BJ (cell line): ENCODE measurements around the gene SLC16A6. TPM values are rescaled to one million over a fixed set of nuclear protein-coding genes. Genes with fewer than 3 reads are reported as not detected.
A peak's percentile ranks its signal among the peaks of the same experiment; 100 is the strongest.
"Not testable (repeated sequence)": the region's sequence is repeated elsewhere in the genome, so short reads cannot be mapped to it uniquely, and the experiment has no call there.

ENCODE experiments used
- CTCF ChIA-PET: fragments of 350-600 bp; formaldehyde crosslinking; extraction: SDS; loops from one replicate; lab custom pipeline; 2021; ENCODE audit warnings: antibody characterized with exemption, inconsistent platforms; lab: Yijun Ruan, JAX
- POLR2A ChIA-PET: fragments of 300-600 bp; sonication (Branson Sonifier 250); formaldehyde crosslinking; extraction: SDS; loops from one replicate; lab custom pipeline; 2021; ENCODE audit warnings: antibody characterized with exemption; lab: Charles Lee
- DNase-seq: peaks from one replicate; pipeline ENCODE4 v3.0.0-alpha.2; 2011; ENCODE audit warnings: low read depth
- H3K27me3 ChIP-seq: 2 replicates; pipeline ENCODE4 v1.6.0; 2011; ENCODE audit warnings: low read length; ENCODE audit not compliant: control insufficient read depth, insufficient read depth
- H3K36me3 ChIP-seq: 2 replicates; pipeline ENCODE4 v1.5.1; 2011; ENCODE audit warnings: low read length; ENCODE audit not compliant: control insufficient read depth, insufficient read depth
- H3K4me3 ChIP-seq: 2 replicates; pipeline ENCODE4 v1.5.1; 2011; ENCODE audit warnings: low read depth, mild to moderate bottlenecking, control low read depth, low read length
- polyA plus RNA-seq: library from polyadenylated mRNA; depleted of rRNA; stranded (reverse); fragments of >200 nt; gene quantifications from 2 replicates; pipeline ENCODE4 v1.2.3, GENCODE V29; 2011
- TF ChIP-seq, protein P1 (sequence below): IDR thresholded peaks from 2 replicates; pipeline ENCODE4 v1.5.1; 2011; ENCODE audit warnings: low read depth, mild to moderate bottlenecking, control low read depth, inconsistent platforms, low read length, moderate library complexity; ENCODE audit not compliant: insufficient read depth

Gene SLC16A6
- polyA plus RNA-seq, 1 experiment: 0.20 TPM

- TF ChIP-seq, protein P1, sequence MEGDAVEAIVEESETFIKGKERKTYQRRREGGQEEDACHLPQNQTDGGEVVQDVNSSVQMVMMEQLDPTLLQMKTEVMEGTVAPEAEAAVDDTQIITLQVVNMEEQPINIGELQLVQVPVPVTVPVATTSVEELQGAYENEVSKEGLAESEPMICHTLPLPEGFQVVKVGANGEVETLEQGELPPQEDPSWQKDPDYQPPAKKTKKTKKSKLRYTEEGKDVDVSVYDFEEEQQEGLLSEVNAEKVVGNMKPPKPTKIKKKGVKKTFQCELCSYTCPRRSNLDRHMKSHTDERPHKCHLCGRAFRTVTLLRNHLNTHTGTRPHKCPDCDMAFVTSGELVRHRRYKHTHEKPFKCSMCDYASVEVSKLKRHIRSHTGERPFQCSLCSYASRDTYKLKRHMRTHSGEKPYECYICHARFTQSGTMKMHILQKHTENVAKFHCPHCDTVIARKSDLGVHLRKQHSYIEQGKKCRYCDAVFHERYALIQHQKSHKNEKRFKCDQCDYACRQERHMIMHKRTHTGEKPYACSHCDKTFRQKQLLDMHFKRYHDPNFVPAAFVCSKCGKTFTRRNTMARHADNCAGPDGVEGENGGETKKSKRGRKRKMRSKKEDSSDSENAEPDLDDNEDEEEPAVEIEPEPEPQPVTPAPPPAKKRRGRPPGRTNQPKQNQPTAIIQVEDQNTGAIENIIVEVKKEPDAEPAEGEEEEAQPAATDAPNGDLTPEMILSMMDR: no peak
- H3K36me3 ChIP-seq: no peaks in the 10 kb centered on the region
- no peak for DNase-seq
- CTCF ChIA-PET: no interaction called here
- H3K27me3 ChIP-seq: no peaks in the 10 kb centered on the region
- POLR2A ChIA-PET: no interaction called here
- H3K4me3 ChIP-seq: no peak overlapping the region
Measured at GRCh38 chr17:68238871-68239253, 52.1 kb downstream of the SLC16A6 start.

GRCh38 chr17:68238164-68238870 is 52.6 kb downstream of the SLC16A6 start:
- ChIA-PET CTCF (interaction anchor here (0.9 kb wide), 1 partner anchor 38 kb away, joined by 4 read pairs; no protein-coding TSS in a partner anchor), POLR2A (no interaction called here)
- TF ChIP-seq, protein P1: no peak
- H3K27me3 ChIP-seq: no peaks in the 10 kb centered on the region
- no peak overlapping the region for H3K4me3 ChIP-seq
- H3K36me3 ChIP-seq: no peaks in the 10 kb centered on the region
- DNase-seq: no peak

- H3K36me3 ChIP-seq, POLR2A ChIA-PET, H3K27me3 ChIP-seq, H3K4me3 ChIP-seq, DNase-seq: not testable (repeated sequence)
- CTCF ChIA-PET: interaction anchor here (0.9 kb wide), 1 partner anchor 37 kb away, joined by 4 read pairs; no protein-coding TSS in a partner anchor
Measured at GRCh38 chr17:68237369-68238163, 53.4 kb downstream of the SLC16A6 start.

DNA sequence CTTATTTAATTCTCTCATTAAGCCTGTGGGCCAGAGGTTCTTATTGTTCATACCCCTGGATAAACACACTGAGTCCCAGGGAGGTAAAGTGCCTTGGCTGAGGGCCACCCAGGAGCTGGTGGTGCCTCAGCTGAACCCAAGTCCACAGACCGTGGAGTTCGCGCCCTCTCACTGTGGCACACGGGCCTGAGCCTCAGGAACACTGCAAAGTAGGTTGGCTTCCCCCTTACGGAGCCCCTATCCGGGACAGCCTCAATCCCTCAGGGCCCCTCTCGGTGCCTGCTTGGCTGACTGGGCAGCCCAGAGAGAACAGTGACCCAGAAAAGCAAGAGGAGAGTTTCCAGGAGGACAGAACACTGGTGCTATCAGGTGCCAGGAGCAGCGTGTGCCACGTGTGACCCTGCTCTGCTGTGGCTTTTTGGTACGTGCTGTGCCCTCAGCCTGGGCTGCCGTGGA is 55.6 kb downstream of the SLC16A6 start:
- DNase-seq, H3K4me3 ChIP-seq, H3K36me3 ChIP-seq, H3K27me3 ChIP-seq, POLR2A ChIA-PET: not testable (repeated sequence)
- CTCF ChIA-PET: interaction anchor here (0.6 kb wide), 1 partner anchor 126 kb away, joined by 3 read pairs; no protein-coding TSS in a partner anchor

- CTCF ChIA-PET: interaction anchor here (0.6 to 1.8 kb wide), 4 partner anchors 10 to 1508 kb away, joined by 3 to 5 read pairs (median 4); no protein-coding TSS in a partner anchor
- POLR2A ChIA-PET, H3K4me3 ChIP-seq, H3K36me3 ChIP-seq, H3K27me3 ChIP-seq: not testable (repeated sequence)
- DNase-seq: peak; percentile 49
Measured at GRCh38 chr17:68234726-68235335, 56.1 kb downstream of the SLC16A6 start.

GRCh38 chr17:68232741-68233140 is 58.2 kb downstream of the SLC16A6 start:
- H3K36me3 ChIP-seq, H3K27me3 ChIP-seq, POLR2A ChIA-PET, DNase-seq, H3K4me3 ChIP-seq: not testable (repeated sequence)
- CTCF ChIA-PET: interaction anchor here (0.7 kb wide), 1 partner anchor 28 kb away, joined by 3 read pairs; no protein-coding TSS in a partner anchor

GRCh38 chr17:68231541-68231940 is 59.4 kb downstream of the SLC16A6 start:
- no peak for DNase-seq
- POLR2A ChIA-PET: no interaction called here
- Histone ChIP-seq H3K36me3 (no peaks in the 10 kb centered on the region), H3K27me3 (no peaks in the 10 kb centered on the region), H3K4me3 (no peak overlapping the region)
- TF ChIP-seq, protein P1: no peak
- CTCF ChIA-PET: no interaction called here

DNA sequence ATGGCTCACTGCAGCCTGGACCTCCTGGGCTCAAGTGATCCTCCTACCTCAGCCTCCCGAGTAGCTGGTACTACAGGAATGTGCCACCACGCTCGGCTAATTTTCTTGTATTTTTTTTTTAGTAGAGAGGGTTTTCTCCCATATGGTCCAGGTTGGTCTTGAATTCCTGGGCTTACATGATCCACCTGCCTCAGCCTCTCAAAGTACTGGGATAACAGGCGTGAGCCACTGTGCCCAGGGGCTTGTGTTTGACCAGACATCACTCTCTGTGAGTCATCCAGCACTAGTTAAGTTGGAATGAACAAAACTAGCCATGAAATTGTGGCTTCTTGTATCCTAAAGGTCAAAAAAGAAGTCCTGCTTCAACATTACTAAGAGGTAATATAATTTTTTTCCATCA is 59.8 kb downstream of the SLC16A6 start:
- H3K27me3 ChIP-seq, DNase-seq, H3K4me3 ChIP-seq, POLR2A ChIA-PET, H3K36me3 ChIP-seq: not testable (repeated sequence)
- CTCF ChIA-PET: interaction anchor here (0.6 kb wide), 1 partner anchor 25 kb away, joined by 4 read pairs; no protein-coding TSS in a partner anchor
